ENCODE results near the gene PAX4.
"Not testable (repeated sequence)": the region's sequence is repeated elsewhere in the genome, so short reads cannot be mapped to it uniquely, and the experiment has no call there.

The PAX4 gene

GRCh38 chr7:127582361-127582760, 35.6 kb downstream of the PAX4 start:
- no peak for DNase-seq

- DNase-seq = no peak
Measured at GRCh38 chr7:127581716-127582115, 36.2 kb downstream of the PAX4 start.

- DNase-seq = no peak
Measured at GRCh38 chr7:127580612-127581011, 37.3 kb downstream of the PAX4 start.

- DNase-seq = no peak
Measured at GRCh38 chr7:127578711-127579275, 39.1 kb downstream of the PAX4 start.

- DNase-seq = no peak
Measured at GRCh38 chr7:127578036-127578684, 39.8 kb downstream of the PAX4 start.

- no peak for DNase-seq
Measured at GRCh38 chr7:127571741-127572505, 46.0 kb downstream of the PAX4 start.

- DNase-seq = not testable (repeated sequence)
Measured at GRCh38 chr7:127568034-127568433, 49.9 kb downstream of the PAX4 start.

GRCh38 chr7:127566242-127566641, 51.7 kb downstream of the PAX4 start:
- no peak for DNase-seq

All from NCI-H2029 treated with DMSO at 0.1 percent for 48 hours (cell line).